HG02884 (cell line): ENCODE results near the gene SFRP2.

Experiments used
- ATAC-seq: cut with Tn5 transposase; IDR thresholded peaks from one replicate; pipeline ENCODE4 v1.9.1; 2021; ENCODE audit warnings: mild to moderate bottlenecking, moderate library complexity; ENCODE audit not compliant: unreplicated experiment

The SFRP2 gene, protein sequence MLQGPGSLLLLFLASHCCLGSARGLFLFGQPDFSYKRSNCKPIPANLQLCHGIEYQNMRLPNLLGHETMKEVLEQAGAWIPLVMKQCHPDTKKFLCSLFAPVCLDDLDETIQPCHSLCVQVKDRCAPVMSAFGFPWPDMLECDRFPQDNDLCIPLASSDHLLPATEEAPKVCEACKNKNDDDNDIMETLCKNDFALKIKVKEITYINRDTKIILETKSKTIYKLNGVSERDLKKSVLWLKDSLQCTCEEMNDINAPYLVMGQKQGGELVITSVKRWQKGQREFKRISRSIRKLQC

DNA sequence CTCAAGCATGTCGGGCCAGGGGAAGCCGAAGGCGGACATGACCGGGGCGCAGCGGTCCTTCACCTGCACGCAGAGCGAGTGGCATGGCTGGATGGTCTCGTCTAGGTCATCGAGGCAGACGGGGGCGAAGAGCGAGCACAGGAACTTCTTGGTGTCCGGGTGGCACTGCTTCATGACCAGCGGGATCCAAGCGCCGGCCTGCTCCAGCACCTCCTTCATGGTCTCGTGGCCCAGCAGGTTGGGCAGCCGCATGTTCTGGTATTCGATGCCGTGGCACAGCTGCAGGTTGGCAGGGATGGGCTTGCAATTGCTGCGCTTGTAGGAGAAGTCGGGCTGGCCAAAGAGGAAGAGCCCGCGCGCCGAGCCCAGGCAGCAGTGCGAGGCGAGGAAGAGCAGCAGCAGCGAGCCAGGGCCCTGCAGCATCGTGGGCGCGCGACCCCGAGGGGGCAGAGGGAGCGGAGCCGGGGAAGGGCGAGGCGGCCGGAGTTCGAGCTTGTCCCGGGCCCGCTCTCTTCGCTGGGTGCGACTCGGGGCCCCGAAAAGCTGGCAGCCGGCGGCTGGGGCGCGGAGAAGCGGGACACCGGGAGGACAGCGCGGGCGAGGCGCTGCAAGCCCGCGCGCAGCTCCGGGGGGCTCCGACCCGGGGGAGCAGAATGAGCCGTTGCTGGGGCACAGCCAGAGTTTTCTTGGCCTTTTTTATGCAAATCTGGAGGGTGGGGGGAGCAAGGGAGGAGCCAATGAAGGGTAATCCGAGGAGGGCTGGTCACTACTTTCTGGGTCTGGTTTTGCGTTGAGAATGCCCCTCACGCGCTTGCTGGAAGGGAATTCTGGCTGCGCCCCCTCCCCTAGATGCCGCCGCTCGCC, at the start of gene SFRP2:
SFRP2 (minus strand) TSS at position 671 of the 864 bp plus-strand sequence; CDS start at position 423, 248 bp downstream.
- ATAC-seq, result no peak

DNA sequence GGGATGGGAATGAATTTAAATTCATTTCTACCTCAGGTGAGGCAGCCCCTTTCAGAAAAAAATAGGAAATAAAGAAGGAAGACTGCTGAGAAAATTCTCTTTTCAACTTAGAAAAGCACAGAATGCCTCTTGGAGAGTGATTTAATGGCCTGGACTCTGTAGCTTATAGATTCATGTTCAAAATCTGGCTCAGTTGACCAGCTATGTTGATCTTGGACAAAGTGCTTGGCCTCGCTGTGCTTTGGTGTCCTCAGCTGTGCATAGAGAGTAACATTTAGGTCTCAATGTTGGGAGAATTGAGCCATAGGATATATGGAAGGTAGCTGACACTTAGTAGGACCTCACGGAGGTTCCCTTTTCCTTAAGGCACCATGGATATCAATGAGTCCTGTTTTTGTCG, 49.7 kb upstream of the SFRP2 start:
- ATAC-seq, result no peak

DNA sequence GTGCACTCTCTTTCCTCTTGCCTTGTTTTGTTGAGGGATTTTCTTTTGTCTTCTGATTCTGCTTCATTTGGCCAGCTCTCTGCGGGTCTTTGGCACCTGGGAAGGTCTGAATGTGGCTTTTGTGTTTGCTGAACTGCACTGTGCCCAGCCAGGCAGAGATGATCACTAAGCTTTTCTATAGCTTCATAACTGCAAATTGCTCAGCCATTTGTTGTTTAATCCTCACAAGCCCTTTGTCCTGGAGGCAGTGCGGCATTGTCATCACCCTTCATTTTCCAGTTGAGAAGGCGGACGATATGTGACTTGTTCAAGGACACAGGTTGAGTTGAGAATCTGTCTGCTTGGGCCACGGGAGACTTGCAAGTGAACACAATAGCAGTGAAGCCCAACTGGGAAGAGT, 46.0 kb upstream of the SFRP2 start:
- ATAC-seq, result no peak

DNA sequence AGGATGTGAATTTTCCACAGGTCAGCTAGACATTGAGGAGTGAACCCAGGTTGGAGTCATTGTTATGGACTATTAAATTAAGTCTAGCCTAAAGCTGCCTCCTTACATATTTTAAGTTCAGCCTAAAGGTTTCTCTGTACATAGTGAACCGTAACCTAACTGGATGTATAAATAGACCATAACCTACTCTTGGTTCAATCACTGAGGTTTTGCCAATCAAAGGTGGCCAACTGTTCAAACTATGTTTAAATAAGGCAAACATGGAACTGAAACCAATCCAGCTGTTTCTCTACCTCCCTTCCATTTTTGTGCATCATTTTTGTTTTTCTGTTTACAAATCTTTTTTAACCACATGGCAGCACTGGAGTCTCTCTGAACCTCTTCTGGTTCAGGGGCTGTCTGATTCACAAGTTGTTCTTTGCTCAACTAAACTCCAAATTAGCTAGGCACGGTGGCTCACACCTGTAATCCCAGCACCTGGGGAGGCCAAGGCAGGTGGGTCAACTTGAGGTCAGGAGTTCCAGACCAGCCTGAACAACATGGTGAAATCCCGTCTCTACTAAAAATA, 43.9 kb upstream of the SFRP2 start:
- ATAC-seq, result no peak

DNA sequence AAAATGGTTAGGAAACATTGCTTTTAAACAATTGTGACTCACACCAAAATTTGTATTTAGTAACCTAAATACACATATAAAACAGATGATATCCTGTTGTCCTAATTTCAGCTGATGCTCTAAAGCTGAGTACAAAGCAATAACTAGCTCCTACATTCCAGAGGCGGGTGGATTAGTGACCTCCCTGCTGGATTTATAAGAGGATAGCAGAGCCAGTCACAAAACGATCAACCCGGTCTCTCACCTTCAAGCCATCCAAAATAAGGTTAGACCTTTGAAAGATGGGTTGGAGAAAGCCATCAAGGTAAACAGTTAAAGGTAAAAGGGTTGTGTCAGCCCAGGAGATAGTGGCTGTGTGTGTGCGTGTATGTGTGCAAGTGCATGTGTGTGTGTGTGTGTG, 43.2 kb upstream of the SFRP2 start:
- ATAC-seq, result no peak

DNA sequence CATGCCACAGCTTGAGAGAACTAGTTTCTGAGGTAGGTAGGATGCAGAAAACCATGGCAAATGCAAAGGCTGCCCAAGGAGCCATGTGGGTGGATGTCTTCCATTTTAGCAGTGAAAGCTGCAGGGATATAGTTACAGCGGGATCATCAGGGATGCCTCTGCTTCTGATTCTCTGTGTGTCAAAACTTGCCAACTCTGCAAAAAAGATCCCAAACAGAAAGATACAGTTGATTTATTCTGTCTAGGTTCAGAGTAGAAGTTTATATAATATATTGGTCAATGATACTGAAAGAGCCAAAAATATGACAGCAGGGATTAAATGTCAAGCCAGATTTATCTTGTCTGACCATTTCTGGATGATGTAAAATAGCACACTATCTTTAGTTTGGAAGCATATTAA, 42.4 kb upstream of the SFRP2 start:
- ATAC-seq, result no peak

DNA sequence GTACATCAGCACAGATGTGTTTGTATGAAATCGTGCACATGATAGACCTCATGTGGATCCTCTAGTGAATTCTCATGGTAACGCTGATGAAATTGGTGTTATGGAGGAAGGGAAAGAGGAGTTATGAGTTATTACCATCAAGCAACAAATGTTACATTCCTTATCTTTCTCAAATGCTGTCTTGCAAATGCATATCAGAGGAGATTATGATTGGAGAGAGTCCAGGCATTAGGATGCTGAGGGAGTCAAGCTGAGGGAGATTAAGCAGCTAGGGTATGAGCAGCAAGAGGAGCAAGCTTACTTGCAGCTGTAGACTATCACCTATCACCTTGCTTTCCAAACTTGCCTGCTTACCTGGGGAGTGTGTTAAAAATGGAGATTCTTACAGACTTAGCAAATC, 36.8 kb upstream of the SFRP2 start:
- ATAC-seq, result no peak

DNA sequence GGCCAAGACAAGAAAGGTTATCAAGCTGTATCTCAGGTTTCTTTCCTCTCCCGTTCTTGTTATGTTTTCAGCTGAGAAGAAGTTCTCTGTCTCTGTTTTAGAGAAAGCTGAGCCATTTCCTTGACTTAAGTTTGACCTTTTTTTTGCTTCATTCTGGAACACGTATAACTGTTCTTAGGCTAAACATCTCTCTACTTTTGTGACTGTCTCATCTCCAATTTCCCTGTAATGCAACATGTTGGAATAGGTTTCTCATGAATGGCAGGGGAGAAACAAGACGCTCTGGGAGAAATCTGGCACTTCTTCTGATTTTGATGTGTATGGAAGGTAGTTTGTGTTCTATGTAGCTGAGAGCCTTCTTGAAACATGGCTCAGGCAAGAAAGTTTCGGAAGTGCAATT, 36.2 kb upstream of the SFRP2 start:
- ATAC-seq, result no peak

DNA sequence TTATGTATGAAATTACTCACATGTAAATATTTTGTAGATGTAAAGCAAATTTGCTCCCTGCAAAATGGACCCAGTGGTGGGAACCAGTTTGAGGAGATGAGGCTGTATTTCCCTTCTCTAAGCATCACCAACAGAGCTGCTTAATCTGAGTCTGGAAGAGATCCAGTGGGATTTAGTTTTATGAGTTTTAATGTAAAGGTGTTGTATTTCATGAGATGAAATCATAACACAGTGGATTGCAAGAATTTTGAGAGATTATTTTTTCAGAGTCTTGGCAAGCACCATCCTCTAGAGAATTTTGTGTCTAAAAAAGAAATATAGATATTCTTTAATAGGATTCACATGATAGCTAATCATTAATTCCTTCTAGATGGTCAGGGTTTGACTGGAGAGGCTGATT, 35.6 kb upstream of the SFRP2 start:
- ATAC-seq, result no peak

DNA sequence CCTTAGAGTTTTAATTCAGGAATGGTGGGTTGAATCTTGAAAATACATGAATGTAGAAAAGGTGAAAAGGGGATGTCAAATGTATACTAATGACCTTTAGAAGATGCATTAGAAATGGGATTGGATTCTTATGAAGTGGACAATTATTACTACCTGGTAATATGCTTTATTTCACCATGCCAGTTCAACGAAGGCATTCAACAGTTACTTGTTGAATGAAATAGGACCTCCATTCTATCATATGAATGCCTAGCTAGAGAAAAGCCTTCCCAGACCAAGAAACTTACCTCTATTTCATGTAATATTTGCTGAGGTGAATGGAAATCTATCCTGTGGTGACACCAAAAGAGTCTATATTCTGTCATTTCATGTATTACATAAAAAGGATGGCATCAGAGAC, 34.6 kb upstream of the SFRP2 start:
- ATAC-seq, result no peak

DNA sequence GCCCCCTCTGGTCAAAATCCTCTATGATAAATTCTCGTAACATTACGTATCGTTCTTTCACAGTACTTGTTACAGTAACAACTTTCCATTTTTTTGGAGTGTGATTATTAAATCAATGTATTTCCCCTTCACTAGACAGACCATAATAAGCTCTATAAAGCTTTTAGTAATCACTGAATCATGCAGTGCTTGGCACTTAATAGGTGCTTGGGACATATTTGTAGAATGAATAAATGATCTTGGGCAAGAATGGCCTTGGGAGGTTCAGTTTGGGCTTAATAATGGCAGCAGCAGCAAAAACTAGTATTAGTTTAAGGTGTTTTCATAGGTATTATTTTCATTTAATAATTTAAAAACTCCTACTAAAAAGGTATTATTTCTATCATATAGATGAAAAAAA, 33.4 kb upstream of the SFRP2 start:
- no peak for ATAC-seq

DNA sequence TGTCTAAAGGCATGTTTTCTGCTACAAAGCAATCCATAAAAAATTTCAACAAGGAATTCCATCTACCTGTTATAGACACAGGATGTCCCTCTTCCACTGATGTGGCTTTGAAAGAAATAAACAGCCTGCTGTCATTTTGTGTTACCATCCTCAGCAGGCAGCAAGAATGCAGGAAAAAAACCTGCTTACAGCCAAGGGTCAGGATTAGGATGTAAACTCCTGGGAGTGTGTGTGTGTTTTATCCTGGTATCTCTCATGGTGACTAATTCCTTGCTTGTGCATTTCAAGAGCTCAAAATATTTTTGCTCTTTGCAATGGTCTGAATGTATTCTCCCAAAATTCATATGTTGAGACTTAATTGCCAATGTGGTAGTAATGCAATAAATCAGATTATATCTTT, 28.6 kb upstream of the SFRP2 start:
- no peak for ATAC-seq

DNA sequence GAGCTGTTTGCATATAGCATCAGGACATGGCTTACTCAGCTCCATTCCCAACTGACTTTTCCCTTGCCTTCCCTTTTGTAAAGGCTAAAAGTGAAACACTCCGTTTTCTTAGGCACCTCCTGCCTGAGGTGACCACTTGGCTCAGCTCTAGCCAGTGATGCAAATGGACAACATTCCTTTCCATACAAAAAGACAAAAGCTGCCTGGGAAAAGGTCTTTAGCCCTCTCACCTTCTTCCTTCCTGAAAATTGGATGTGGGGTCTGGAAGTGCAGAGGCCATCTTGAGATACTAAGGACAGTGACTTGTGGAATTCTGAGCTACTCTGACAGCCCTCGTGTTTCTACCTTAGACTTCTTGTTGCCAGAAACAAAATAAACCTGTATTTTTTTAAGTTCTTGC, 27.7 kb upstream of the SFRP2 start:
- ATAC-seq, result no peak

DNA sequence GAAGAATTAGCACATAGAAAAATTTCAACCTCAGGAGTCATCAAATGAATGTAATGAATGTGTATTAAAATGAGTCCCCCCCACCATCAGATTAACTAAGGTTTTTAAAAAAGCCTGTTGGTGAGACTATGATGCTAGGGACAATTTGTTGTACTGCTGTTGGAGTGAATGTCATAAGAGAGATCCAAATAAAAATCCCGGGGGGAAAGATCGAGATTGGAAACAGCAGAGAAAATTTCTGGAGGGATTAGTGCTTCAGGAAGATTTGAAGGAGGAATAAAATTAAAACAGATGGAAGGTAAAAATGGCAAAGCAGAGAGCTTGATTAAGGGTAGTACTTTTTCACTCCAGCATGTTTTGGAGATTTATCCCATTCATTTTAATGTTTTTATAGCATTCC, 25.9 kb upstream of the SFRP2 start:
- ATAC-seq, result no peak

DNA sequence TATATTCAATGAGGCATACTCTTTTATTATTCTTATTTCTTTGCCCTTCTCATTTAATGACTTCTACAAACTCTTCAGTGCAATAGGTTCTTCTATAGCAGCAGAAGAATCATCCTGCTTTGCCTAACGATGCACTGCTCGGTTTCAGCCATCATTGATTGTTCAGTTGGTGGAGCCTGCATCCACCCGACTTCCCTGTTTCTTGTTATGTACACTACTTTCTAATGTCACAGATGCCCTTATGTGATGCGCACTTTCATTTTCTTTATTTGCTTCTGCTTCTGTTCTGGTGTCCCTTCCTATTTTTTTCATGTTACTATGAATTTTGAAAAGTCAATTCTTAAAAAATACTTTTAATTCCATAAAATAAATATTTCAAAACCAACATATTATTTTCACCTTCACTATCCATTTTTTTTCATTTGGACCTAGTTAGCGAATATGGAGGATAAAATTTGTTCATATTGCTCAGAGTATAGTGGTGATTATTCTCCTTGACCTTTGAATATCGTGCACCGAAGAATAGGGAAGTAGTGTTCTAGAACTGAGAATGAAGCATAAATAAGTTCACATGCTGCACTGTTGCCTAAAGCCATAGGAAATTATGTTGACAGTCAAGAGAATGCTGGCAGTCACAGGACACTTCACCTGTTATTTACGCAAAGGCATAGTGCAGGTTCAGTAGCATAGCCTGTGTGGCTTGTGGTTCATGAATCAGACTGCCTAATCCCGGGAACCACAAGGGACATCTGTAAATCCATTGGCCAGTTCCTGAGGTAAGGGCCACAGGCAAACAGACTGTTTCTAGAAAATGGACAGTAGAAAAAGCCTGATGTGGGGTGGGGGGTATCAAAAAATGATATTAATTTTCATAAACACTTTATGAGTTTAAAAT, 21.3 kb upstream of the SFRP2 start:
- ATAC-seq, result no peak

DNA sequence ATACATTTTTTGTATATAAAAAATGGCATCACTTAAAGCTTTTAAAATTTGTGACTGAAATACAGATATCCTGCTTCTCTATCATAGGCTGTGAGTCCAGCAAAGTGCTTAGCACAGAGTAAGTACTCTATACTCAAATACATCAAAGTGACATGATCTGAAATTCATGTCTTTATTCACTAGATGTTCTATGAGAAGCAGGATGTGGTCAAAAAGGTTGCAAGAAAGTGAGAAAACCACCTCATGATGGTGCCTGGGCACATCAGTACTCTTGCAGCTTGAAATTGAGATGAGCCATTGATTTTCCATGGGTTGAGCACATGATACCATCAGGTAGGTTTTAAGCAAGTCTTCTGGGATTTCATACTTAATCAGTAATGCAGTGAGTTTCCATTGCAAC, 20.4 kb upstream of the SFRP2 start:
- no peak for ATAC-seq

DNA sequence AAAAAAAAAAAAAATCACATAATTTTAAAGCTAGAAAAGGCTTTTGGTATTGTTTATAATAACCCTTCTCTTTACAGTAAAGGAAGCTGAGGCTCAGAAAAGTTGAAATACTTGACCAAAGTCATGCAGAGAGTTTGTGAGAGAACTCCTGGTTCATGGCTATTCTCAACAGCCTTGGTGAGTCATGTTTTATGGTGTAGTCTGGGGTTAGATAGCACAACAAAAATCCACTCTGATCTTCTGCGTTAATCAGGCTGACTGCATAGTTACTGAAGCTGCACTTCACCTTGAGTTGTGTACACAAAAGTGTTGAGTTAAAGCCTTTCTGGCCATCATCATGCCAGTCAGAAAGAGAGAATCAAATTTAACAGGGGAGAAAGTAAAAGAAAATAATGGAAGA, 19.3 kb upstream of the SFRP2 start:
- ATAC-seq, result no peak

DNA sequence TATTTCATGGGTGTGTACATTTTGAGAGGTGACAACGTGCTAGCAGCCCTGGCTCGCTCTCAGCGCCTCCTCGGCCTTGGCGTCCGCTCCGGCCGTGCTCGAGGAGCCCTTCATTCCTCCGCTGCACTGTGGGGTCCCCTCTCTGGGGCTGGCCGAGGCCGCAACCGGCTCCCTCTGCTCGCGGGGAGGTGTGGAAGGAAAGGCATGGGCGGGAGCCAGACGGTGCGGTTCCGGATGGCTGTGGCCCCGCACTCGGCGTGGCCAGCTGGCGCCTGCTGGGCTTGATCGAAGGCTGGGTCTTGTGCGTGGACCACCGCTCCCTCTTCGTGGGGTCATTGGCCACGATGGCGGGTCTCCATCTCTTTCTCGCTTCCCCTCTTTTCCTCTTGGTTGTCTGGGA, 17.2 kb upstream of the SFRP2 start:
- no peak for ATAC-seq

DNA sequence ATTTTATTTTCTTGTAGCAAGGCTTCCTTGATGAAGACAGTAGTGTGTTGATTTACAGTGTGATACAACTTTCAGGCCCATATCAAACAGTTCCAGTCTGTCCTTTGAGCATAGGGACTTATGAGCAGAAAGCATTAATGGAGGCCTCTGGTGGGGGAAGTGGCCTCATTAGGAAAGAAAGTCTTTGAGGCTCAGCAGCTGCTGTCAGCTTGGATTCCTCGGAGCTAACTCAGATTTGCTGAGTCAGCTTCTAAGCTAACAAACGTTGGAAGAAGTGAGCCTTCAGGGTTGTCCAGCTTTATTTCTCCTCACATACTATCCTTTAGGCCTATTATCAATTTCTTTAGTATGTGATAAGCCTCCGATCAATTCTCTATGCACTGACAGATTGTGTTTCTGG, 15.8 kb upstream of the SFRP2 start:
- ATAC-seq, result no peak

DNA sequence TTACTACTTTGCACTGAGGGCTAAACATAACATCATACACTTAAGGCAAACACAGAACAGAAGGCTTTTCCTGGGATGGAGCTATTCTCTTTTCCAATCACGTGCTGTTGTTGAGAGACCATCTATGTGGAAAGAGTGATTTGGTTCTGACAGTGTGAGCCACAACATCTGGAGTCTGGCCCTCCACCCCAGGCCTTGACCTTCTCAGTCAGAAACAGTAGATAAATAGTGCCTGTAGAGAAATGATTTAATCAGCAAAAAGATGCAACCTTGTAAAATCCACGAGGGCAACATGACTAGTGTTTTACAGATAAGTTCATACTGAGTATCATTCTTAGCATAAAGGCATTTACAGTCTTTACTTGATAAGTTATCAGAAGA, 10.8 kb upstream of the SFRP2 start:
- ATAC-seq, result no peak
